ENCODE results near the gene TRAF3. TPM values are rescaled to one million over a fixed set of nuclear protein-coding genes. Genes with fewer than 3 reads are reported as not detected.

The TRAF3 gene
- polyA plus RNA-seq, 1 donor from 2014 or later: 35.3 TPM

DNA sequence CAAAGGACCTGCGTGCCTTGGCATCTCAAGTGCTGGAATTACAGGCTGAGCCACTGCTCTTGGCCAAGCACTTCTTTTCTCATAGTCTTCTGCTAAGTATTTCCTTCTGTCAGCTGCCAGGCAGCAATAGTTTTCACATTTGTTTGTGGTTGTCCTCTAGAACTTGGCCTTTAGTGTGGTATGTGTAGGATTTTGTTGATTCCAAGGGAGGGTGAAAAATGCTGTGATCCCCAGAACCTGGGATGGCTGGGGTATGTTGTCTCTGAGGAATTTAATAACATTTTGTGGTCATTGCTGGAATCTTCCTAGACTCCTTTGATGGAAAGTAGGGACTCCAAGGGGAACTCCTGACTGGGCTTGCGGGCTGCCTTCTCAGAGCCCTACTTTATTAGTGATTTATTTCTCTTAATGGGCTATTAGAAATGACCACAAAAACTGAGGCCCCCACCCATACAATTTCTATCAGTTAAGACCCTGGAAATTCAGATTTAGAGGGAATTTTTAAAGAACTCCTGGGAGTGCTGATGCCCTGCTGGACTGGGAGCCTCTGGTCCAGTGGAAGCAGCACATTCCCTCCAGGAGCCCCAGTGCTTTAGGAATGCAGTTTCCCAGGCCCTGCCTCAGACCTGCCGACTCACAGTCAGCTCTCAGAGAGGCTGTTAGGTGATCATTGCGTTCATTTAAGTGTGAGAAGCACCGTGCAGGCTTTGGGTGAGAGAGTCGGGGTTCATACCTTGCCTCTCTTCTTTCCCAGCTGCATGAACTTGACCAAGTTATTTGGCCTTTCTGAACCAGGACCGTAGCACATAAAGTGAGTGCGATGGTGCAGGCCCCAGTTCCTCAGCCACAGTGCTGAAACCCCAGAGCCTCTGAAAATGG is 22.7 kb downstream of the TRAF3 start:
- H3K9me3 Mint-ChIP-seq: no peaks in the 10 kb centered on the region
- peak overlapping the region; percentile 17 to 65 (median 42) for H3K4me3 Mint-ChIP-seq
- peaks cover 45 to 60% (median 56%) of the 10 kb centered on the region in 3 donors for H3K4me1 Mint-ChIP-seq
- no peaks in the 10 kb centered on the region for H3K27me3 Mint-ChIP-seq
- peaks cover 2% of the 10 kb centered on the region for H3K36me3 Mint-ChIP-seq
- peak overlapping the region; percentile 18 to 67 (median 63) for H3K27ac Mint-ChIP-seq

GRCh38 chr14:102802834-102803523 is 25.7 kb downstream of the TRAF3 start:
- H3K27me3 Mint-ChIP-seq: no peaks in the 10 kb centered on the region
- H3K4me1 Mint-ChIP-seq: peaks cover 59 to 71% (median 62%) of the 10 kb centered on the region in 3 donors
- no peaks in the 10 kb centered on the region for H3K9me3 Mint-ChIP-seq
- H3K4me3 Mint-ChIP-seq: peak overlapping the region in 2 of 4 donors; percentile 13 to 50
- H3K36me3 Mint-ChIP-seq: peaks cover 2% of the 10 kb centered on the region
- H3K27ac Mint-ChIP-seq: peak overlapping the region; percentile 60 to 92 (median 86)

DNA sequence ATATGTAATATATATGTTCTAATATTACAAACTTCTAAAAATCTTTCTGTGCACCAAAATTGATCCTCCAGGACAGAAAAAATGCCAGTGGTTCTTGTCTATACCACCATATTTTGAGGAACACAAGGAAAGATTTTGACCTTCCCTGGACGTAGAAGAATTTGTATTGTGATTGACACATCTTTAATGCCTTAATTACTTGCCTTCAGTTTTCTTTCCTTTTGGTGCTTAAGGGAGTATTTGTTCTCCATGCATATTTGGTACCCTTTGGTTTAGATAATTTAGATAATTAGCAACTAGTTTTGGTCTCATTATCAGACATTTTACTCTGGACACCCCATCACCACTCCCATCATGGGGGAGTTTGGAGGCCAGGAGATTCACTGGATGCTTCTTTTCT is 27.6 kb downstream of the TRAF3 start:
- Mint-ChIP-seq H3K9me3 (no peaks in the 10 kb centered on the region), H3K4me3 (peak overlapping the region; percentile 18 to 78 (median 74)), H3K27me3 (no peaks in the 10 kb centered on the region), H3K4me1 (peaks cover 51 to 62% (median 52%) of the 10 kb centered on the region in 3 donors), H3K27ac (peak overlapping the region; percentile 86 to 96 (median 87)), H3K36me3 (peaks cover 2% of the 10 kb centered on the region)

GRCh38 chr14:102805371-102805891 is 28.2 kb downstream of the TRAF3 start:
- Mint-ChIP-seq H3K9me3 (no peaks in the 10 kb centered on the region), H3K36me3 (peaks cover 2% of the 10 kb centered on the region), H3K27me3 (no peaks in the 10 kb centered on the region), H3K4me3 (peak overlapping the region; percentile 74 to 83 (median 76)), H3K27ac (peak overlapping the region; percentile 86 to 96 (median 87)), H3K4me1 (peaks cover 57 to 66% (median 57%) of the 10 kb centered on the region in 3 donors)

- no peaks in the 10 kb centered on the region for H3K9me3 Mint-ChIP-seq
- peak overlapping the region; percentile 86 to 96 (median 87) for H3K27ac Mint-ChIP-seq
- peaks cover 61 to 69% (median 62%) of the 10 kb centered on the region in 3 donors for H3K4me1 Mint-ChIP-seq
- H3K4me3 Mint-ChIP-seq: peak overlapping the region; percentile 74 to 83 (median 76)
- H3K27me3 Mint-ChIP-seq: no peaks in the 10 kb centered on the region
- H3K36me3 Mint-ChIP-seq: peaks cover 2% of the 10 kb centered on the region
Observed at GRCh38 chr14:102805941-102806340, 28.7 kb downstream of the TRAF3 start.

GRCh38 chr14:102806447-102806846 is 29.2 kb downstream of the TRAF3 start:
- no peaks in the 10 kb centered on the region for H3K9me3 Mint-ChIP-seq
- peak overlapping the region; percentile 86 to 96 (median 87) for H3K27ac Mint-ChIP-seq

GRCh38 chr14:102807013-102807406 is 29.8 kb downstream of the TRAF3 start:
- peak overlapping the region in 3 of 4 donors; percentile 75 to 92 (median 81) for H3K4me3 Mint-ChIP-seq
- H3K4me1 Mint-ChIP-seq: peaks cover 63 to 77% (median 64%) of the 10 kb centered on the region in 3 donors
- peak overlapping the region; percentile 86 to 99 (median 96) for H3K27ac Mint-ChIP-seq
- no peaks in the 10 kb centered on the region for H3K27me3 Mint-ChIP-seq
- no peaks in the 10 kb centered on the region for H3K9me3 Mint-ChIP-seq
- H3K36me3 Mint-ChIP-seq: peaks cover 2% of the 10 kb centered on the region

More at GRCh38 chr14:102806447-102806846, 29.2 kb downstream of the TRAF3 start:
- no peaks in the 10 kb centered on the region for H3K27me3 Mint-ChIP-seq
- H3K4me1 Mint-ChIP-seq: peaks cover 62 to 74% (median 63%) of the 10 kb centered on the region in 3 donors
- peak overlapping the region; percentile 74 to 81 (median 76) for H3K4me3 Mint-ChIP-seq
- peaks cover 2% of the 10 kb centered on the region for H3K36me3 Mint-ChIP-seq

GRCh38 chr14:102809870-102810269 is 32.6 kb downstream of the TRAF3 start:
- Mint-ChIP-seq H3K27me3 (no peaks in the 10 kb centered on the region), H3K9me3 (no peaks in the 10 kb centered on the region), H3K27ac (peak overlapping the region; percentile 80 to 92 (median 91)), H3K4me1 (peaks cover 62 to 75% (median 68%) of the 10 kb centered on the region in 3 donors), H3K36me3 (peaks cover 3% of the 10 kb centered on the region), H3K4me3 (peak overlapping the region in 3 of 4 donors; percentile 20 to 66 (median 42))

DNA sequence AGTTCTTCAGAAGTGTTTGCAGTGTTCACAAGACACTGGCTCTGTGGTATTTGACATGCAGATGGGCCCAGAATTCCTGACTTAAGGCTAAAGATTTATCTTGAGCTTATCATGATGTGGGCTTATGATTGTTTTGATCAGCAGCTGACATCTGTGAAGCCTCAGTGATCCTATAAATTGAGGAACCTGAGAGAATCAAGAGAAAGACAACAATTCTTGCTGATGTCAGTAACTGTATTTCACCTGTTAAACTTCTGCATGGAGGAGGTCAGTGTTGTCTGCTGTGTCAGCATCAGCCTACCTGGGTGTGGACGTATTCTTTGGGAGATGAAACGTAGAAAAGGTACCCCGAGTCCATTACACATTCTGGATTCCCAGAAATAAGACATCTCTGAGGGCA is 33.3 kb downstream of the TRAF3 start:
- no peaks in the 10 kb centered on the region for H3K27me3 Mint-ChIP-seq
- H3K4me3 Mint-ChIP-seq: peak overlapping the region in 3 of 4 donors; percentile 20 to 55 (median 50)
- H3K27ac Mint-ChIP-seq: peak overlapping the region; percentile 80 to 92 (median 91)
- H3K36me3 Mint-ChIP-seq: peaks cover 5% of the 10 kb centered on the region
- no peaks in the 10 kb centered on the region for H3K9me3 Mint-ChIP-seq
- peaks cover 56 to 74% (median 68%) of the 10 kb centered on the region in 3 donors for H3K4me1 Mint-ChIP-seq

- H3K4me3 Mint-ChIP-seq: peak overlapping the region in 2 of 4 donors; percentile 11 to 18
- H3K27me3 Mint-ChIP-seq: no peaks in the 10 kb centered on the region
- peak overlapping the region in 2 of 3 donors; percentile 2 to 71 for H3K27ac Mint-ChIP-seq
- peaks cover 5% of the 10 kb centered on the region for H3K36me3 Mint-ChIP-seq
- no peaks in the 10 kb centered on the region for H3K9me3 Mint-ChIP-seq
- peaks cover 49 to 69% (median 61%) of the 10 kb centered on the region in 3 donors for H3K4me1 Mint-ChIP-seq
Observed at GRCh38 chr14:102811254-102811963, 34.2 kb downstream of the TRAF3 start.

DNA sequence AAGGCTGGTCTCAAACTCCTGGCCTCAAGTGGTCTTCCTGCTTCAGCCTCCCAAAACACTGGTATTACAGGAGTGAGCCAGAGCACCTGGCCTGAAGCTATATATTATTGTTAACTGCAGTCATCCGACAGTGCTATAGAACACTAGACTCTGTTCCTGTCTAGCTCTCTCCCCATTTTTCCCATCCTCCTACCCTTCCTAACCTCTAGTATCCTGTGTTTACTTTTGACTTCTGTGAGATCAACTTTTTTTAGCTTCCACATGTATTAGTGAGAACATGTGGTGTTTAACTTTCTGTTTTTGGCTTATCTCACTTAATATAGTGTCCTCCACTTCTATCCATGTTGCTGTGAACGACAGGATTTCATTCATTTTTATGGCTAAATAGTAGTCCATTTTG is 34.7 kb downstream of the TRAF3 start:
- Mint-ChIP-seq H3K27ac (peak overlapping the region in 1 of 3 donors; percentile 2), H3K4me3 (peak overlapping the region in 3 of 4 donors; percentile 20 to 67 (median 53)), H3K9me3 (no peaks in the 10 kb centered on the region), H3K4me1 (peaks cover 48 to 69% (median 61%) of the 10 kb centered on the region in 3 donors), H3K36me3 (peaks cover 10% of the 10 kb centered on the region), H3K27me3 (no peaks in the 10 kb centered on the region)

GRCh38 chr14:102813691-102814090 is 36.4 kb downstream of the TRAF3 start:
- peak overlapping the region in 2 of 3 donors; percentile 68 to 78 for H3K27ac Mint-ChIP-seq
- peak overlapping the region; percentile 7 to 35 (median 16) for H3K4me3 Mint-ChIP-seq
- no peaks in the 10 kb centered on the region for H3K9me3 Mint-ChIP-seq
- peaks cover 50 to 71% (median 60%) of the 10 kb centered on the region in 3 donors for H3K4me1 Mint-ChIP-seq
- no peaks in the 10 kb centered on the region for H3K27me3 Mint-ChIP-seq
- peaks cover 11% of the 10 kb centered on the region for H3K36me3 Mint-ChIP-seq

GRCh38 chr14:102817318-102817717 is 40.1 kb downstream of the TRAF3 start:
- Mint-ChIP-seq H3K27me3 (no peaks in the 10 kb centered on the region), H3K27ac (peak overlapping the region in 2 of 3 donors; percentile 3 to 44), H3K36me3 (peaks cover 11% of the 10 kb centered on the region), H3K4me1 (peaks cover 55 to 66% (median 66%) of the 10 kb centered on the region in 3 donors), H3K4me3 (peak overlapping the region in 3 of 4 donors; percentile 19 to 53 (median 53)), H3K9me3 (no peaks in the 10 kb centered on the region)

All from IgD-negative memory B cell (primary cell).